Erythroblast (primary cell): ENCODE measurements around the gene PBXIP1.

Experiments
- GATA1 ChIP-seq: IDR thresholded peaks from 2 replicates; pipeline ENCODE4 v1.6.1; 2011; ENCODE audit warnings: low read depth, mild to moderate bottlenecking, control low read depth, low read length, moderate library complexity
- POLR2A ChIP-seq: IDR thresholded peaks from 2 replicates; pipeline ENCODE4 v1.6.1; 2011; ENCODE audit warnings: mild to moderate bottlenecking, low read length

- TF ChIP-seq POLR2A (no peak), GATA1 (no peak)
Observed at GRCh38 chr1:154957091-154957657, 1.3 kb upstream of the PBXIP1 start.
